ENCODE data around the gene ENOX1.

- TF ChIP-seq CTCF (conservative IDR thresholded peaks at IDR 0.05): peak; percentile 57; the same call in 1 of the 2 replicates
- no peak for TF ChIP-seq EZH2 (IDR thresholded peaks at IDR 0.05; ENCODE audit: low read depth)
Observed at GRCh38 chr13:43787997-43788396, 1.2 kb upstream of the ENOX1 start.
